A549 (cell line): ENCODE results near the gene S1PR1.

ENCODE experiments used
- BHLHE40 ChIP-seq: IDR thresholded peaks from 2 replicates; pipeline ENCODE4 v1.6.1; 2012; ENCODE audit warnings: low read depth, low read length, inconsistent platforms
- CHD2 ChIP-seq: fragments of 150-350 bp; IDR thresholded peaks from 2 replicates; pipeline ENCODE4 v1.6.1; 2014; ENCODE audit warnings: low read length; ENCODE audit not compliant: partially characterized antibody
- CTCF ChIP-seq: fragments of >200 bp; sonication (Bioruptor Twin); formaldehyde crosslinking; IDR thresholded peaks from 3 replicates; pipeline ENCODE4 v1.5.1; 2016
- EP300 ChIP-seq, 2 experiments: fragments of >200 bp; sonication (Bioruptor Twin); formaldehyde crosslinking; IDR thresholded peaks; 2 replicates in 1 of 2; 3 replicates in 1 of 2; pipeline ENCODE4 v1.6.1; 2016 to 2017
- ESRRA ChIP-seq: fragments of 150-350 bp; IDR thresholded peaks from 2 replicates; pipeline ENCODE4 v1.6.1; 2014; ENCODE audit warnings: mild to moderate bottlenecking, low read length, borderline replicate concordance
- MAX ChIP-seq: IDR thresholded peaks from 2 replicates; pipeline ENCODE4 v1.6.1; 2012
- NFE2L2 ChIP-seq: fragments of 150-350 bp; conservative IDR thresholded peaks from 2 replicates; pipeline ENCODE4 v1.6.1; 2014; ENCODE audit warnings: low read length
- POLR2A ChIP-seq: IDR thresholded peaks from 2 replicates; pipeline ENCODE4 v1.6.1; 2012; ENCODE audit warnings: mild to moderate bottlenecking, low read length
- RAD21 ChIP-seq, 2 experiments: fragments of >200 bp in 1 of 2; sonication (Bioruptor Twin) in 1 of 2; formaldehyde crosslinking in 1 of 2; IDR thresholded peaks in 1 of 2; conservative IDR thresholded peaks in 1 of 2; 2 replicates in 1 of 2; 3 replicates in 1 of 2; pipeline ENCODE4 v1.6.1; 2012 to 2018; ENCODE audit warnings: inconsistent platforms in 1 of 2
- SMC3 ChIP-seq: fragments of >200 bp; sonication (Bioruptor Twin); formaldehyde crosslinking; IDR thresholded peaks from 3 replicates; pipeline ENCODE4 v1.6.1; 2018; ENCODE audit warnings: inconsistent platforms
- SREBF2 ChIP-seq: fragments of 450-650 bp; IDR thresholded peaks from 2 replicates; pipeline ENCODE4 v1.6.1; 2014; ENCODE audit warnings: mild to moderate bottlenecking, moderate library complexity
- USF2 ChIP-seq: fragments of 450-650 bp; IDR thresholded peaks from 2 replicates; pipeline ENCODE4 v1.6.1; 2014; ENCODE audit warnings: antibody characterized with exemption
- ZC3H11A ChIP-seq: fragments of 450-650 bp; IDR thresholded peaks from 2 replicates; pipeline ENCODE4 v1.6.1; 2014; ENCODE audit warnings: antibody characterized with exemption, mild to moderate bottlenecking

GRCh38 chr1:101221945-101222429, 14.8 kb upstream of the S1PR1 start:
- TF ChIP-seq CTCF = no peak
- no peak for TF ChIP-seq EP300 (IDR thresholded peaks at IDR 0.05)
- TF ChIP-seq POLR2A = no peak
- no peak for TF ChIP-seq ESRRA
- no peak for TF ChIP-seq BHLHE40
- TF ChIP-seq SMC3 = no peak
- no peak for TF ChIP-seq CHD2
- no peak for TF ChIP-seq USF2
- no peak for TF ChIP-seq MAX
- TF ChIP-seq NFE2L2 = no peak
- TF ChIP-seq SREBF2 = no peak
- no peak for TF ChIP-seq RAD21 (conservative IDR thresholded peaks at IDR 0.05 in 1 of 2, IDR thresholded peaks at IDR 0.05 in 1 of 2)
- TF ChIP-seq ZC3H11A = no peak
